Cardiac muscle cell (in vitro differentiated cells and primary cell): Measurements from ENCODE around the gene CPD. TPM values are rescaled to one million over a fixed set of nuclear protein-coding genes. Genes with fewer than 3 reads are reported as not detected.

ENCODE experiments used
- DNase-seq, 2 donors: peaks; one replicate each; pipeline versions ENCODE4 v3.0.0 to v3.0.0-alpha.2; 2010 to 2017; ENCODE audit warnings: low read depth in 1 of 2, low spot score in 1 of 2
- H3K27ac ChIP-seq: fragments of 200-600 bp; sonication (generic); 2 replicates; pipeline ENCODE4 v1.5.1; 2016
- H3K27me3 ChIP-seq: fragments of 200-600 bp; sonication (generic); 2 replicates; pipeline ENCODE4 v1.6.0; 2016; ENCODE audit warnings: control low read depth
- H3K36me3 ChIP-seq: fragments of 200-600 bp; sonication (generic); 2 replicates; pipeline ENCODE4 v1.5.1; 2016; ENCODE audit warnings: control low read depth
- H3K4me1 ChIP-seq: fragments of 200-600 bp; sonication (generic); 2 replicates; pipeline ENCODE4 v1.8.1; 2017; ENCODE audit warnings: low read depth, mild to moderate bottlenecking, mixed run types
- H3K4me3 ChIP-seq: fragments of 200-600 bp; sonication (generic); 2 replicates; pipeline ENCODE4 v1.5.1; 2016; ENCODE audit warnings: mild to moderate bottlenecking
- H3K9me3 ChIP-seq: fragments of 200-600 bp; sonication (generic); 2 replicates; pipeline ENCODE4 v1.5.1; 2017; ENCODE audit warnings: low read depth, mild to moderate bottlenecking, control low read depth
- CTCF ChIP-seq: IDR thresholded peaks from 2 replicates; pipeline ENCODE4 v1.5.1; 2012; ENCODE audit warnings: low read depth, mild to moderate bottlenecking, low read length
- polyA plus RNA-seq: library from polyadenylated mRNA; unstranded; fragments of >200 nt; fragmentation: Nextera tagmentation; extraction: Ambion mirVana; gene quantifications from 2 replicates; pipeline ENCODE4 v1.2.1, GENCODE V29; 2016
- total RNA-seq: library from RNA; depleted of rRNA; stranded (reverse); fragments of >200 nt; gene quantifications from 2 replicates; pipeline ENCODE4 v1.2.3, GENCODE V29; 2016

The CPD gene
- total and polyA plus RNA-seq, 2 experiments from 2014 or later: 19.5 to 47.4 TPM

GRCh38 chr17:30357476-30357875 lies 21.3 kb upstream of the CPD start:
- no peak for TF ChIP-seq CTCF
- H3K27ac ChIP-seq: no peak overlapping the region
- DNase-seq: no peak
- H3K36me3 ChIP-seq: no peaks in the 10 kb centered on the region
- no peaks in the 10 kb centered on the region for H3K27me3 ChIP-seq
- H3K4me1 ChIP-seq: no peaks in the 10 kb centered on the region
- no peaks in the 10 kb centered on the region for H3K9me3 ChIP-seq
- no peak overlapping the region for H3K4me3 ChIP-seq

GRCh38 chr17:30358055-30358760 lies 20.5 kb upstream of the CPD start:
- no peaks in the 10 kb centered on the region for H3K36me3 ChIP-seq
- H3K4me1 ChIP-seq: no peaks in the 10 kb centered on the region
- no peak overlapping the region for H3K27ac ChIP-seq
- TF ChIP-seq CTCF: no peak
- H3K9me3 ChIP-seq: no peaks in the 10 kb centered on the region
- DNase-seq: no peak
- H3K4me3 ChIP-seq: no peak overlapping the region
- H3K27me3 ChIP-seq: no peaks in the 10 kb centered on the region

GRCh38 chr17:30360086-30360808 lies 18.5 kb upstream of the CPD start:
- DNase-seq: no peak
- no peak overlapping the region for H3K4me3 ChIP-seq
- H3K27me3 ChIP-seq: no peaks in the 10 kb centered on the region
- no peaks in the 10 kb centered on the region for H3K9me3 ChIP-seq
- no peak overlapping the region for H3K27ac ChIP-seq
- no peak for TF ChIP-seq CTCF
- no peaks in the 10 kb centered on the region for H3K4me1 ChIP-seq
- no peaks in the 10 kb centered on the region for H3K36me3 ChIP-seq

GRCh38 chr17:30361766-30362279 lies 16.9 kb upstream of the CPD start:
- no peaks in the 10 kb centered on the region for H3K9me3 ChIP-seq
- no peak for TF ChIP-seq CTCF
- no peak for DNase-seq

GRCh38 chr17:30363715-30364202 lies 15.0 kb upstream of the CPD start:
- Histone ChIP-seq H3K36me3 (no peaks in the 10 kb centered on the region), H3K9me3 (no peaks in the 10 kb centered on the region), H3K4me1 (no peaks in the 10 kb centered on the region), H3K27ac (no peak overlapping the region), H3K4me3 (no peak overlapping the region), H3K27me3 (no peaks in the 10 kb centered on the region)
- peak in 1 of 2 donors; percentile 89 for DNase-seq
- no peak for TF ChIP-seq CTCF

More at GRCh38 chr17:30361766-30362279, 16.9 kb upstream of the CPD start:
- H3K27ac ChIP-seq: no peak overlapping the region
- H3K36me3 ChIP-seq: no peaks in the 10 kb centered on the region
- H3K4me3 ChIP-seq: no peak overlapping the region
- no peaks in the 10 kb centered on the region for H3K4me1 ChIP-seq
- H3K27me3 ChIP-seq: no peaks in the 10 kb centered on the region
